H9 (cell line): ENCODE results near the gene MGP. TPM values are rescaled to one million over a fixed set of nuclear protein-coding genes. Genes with fewer than 3 reads are reported as not detected.

Experiments used
- DNase-seq: peaks from one replicate; pipeline ENCODE4 v3.0.0-alpha.2; 2017
- H2AFZ ChIP-seq: one replicate; pipeline ENCODE4 v1.6.1; 2013; ENCODE audit warnings: mild to moderate bottlenecking, low read length, control low read depth, moderate library complexity
- H2AK5ac ChIP-seq: 2 replicates; pipeline ENCODE4 v1.6.1; 2013; ENCODE audit warnings: low read length, control low read depth, mixed read lengths; ENCODE audit not compliant: insufficient read length
- H2BK120ac ChIP-seq: one replicate; pipeline ENCODE4 v1.6.1; 2013; ENCODE audit warnings: low read depth, mild to moderate bottlenecking, low read length, control low read depth, inconsistent platforms; ENCODE audit not compliant: poor library complexity, severe bottlenecking
- H2BK12ac ChIP-seq: 2 replicates; pipeline ENCODE4 v1.6.1; 2013; ENCODE audit warnings: low read length, control low read depth, mixed read lengths, low read depth; ENCODE audit not compliant: insufficient read length
- H2BK15ac ChIP-seq: 2 replicates; pipeline ENCODE4 v1.6.1; 2013; ENCODE audit warnings: low read depth, low read length, control low read depth
- H2BK20ac ChIP-seq: one replicate; pipeline ENCODE4 v1.6.1; 2013; ENCODE audit warnings: low read depth, mild to moderate bottlenecking, low read length, control low read depth, inconsistent platforms; ENCODE audit not compliant: poor library complexity, severe bottlenecking
- H2BK5ac ChIP-seq: 2 replicates; pipeline ENCODE4 v1.6.1; 2013; ENCODE audit warnings: low read length, control low read depth, mixed read lengths; ENCODE audit not compliant: insufficient read length
- H3K14ac ChIP-seq: 2 replicates; pipeline ENCODE4 v1.6.1; 2013; ENCODE audit warnings: low read length, control low read depth; ENCODE audit not compliant: insufficient read depth
- H3K18ac ChIP-seq: 2 replicates; pipeline ENCODE4 v1.6.1; 2013; ENCODE audit warnings: low read depth, mild to moderate bottlenecking, mixed read lengths, low read length, control low read depth; ENCODE audit not compliant: insufficient read length
- H3K23ac ChIP-seq: 2 replicates; pipeline ENCODE4 v1.6.1; 2013; ENCODE audit warnings: low read length, control low read depth, mixed read lengths, low read depth; ENCODE audit not compliant: insufficient read length
- H3K23me2 ChIP-seq: 2 replicates; pipeline ENCODE4 v1.6.1; 2013; ENCODE audit warnings: low read depth, mild to moderate bottlenecking, mixed read lengths, low read length, control low read depth; ENCODE audit not compliant: insufficient read length, poor library complexity, severe bottlenecking
- H3K27ac ChIP-seq: 2 replicates; pipeline ENCODE4 v1.5.1; 2013; ENCODE audit warnings: low read length, control low read depth, mixed read lengths, low read depth; ENCODE audit not compliant: insufficient read length
- H3K27me3 ChIP-seq: 2 replicates; pipeline ENCODE4 v1.6.1; 2013; ENCODE audit warnings: low read length, control low read depth, inconsistent platforms; ENCODE audit not compliant: insufficient read depth
- H3K4ac ChIP-seq: 2 replicates; pipeline ENCODE4 v1.6.1; 2013; ENCODE audit warnings: low read depth, mild to moderate bottlenecking, control low read depth, inconsistent platforms, low read length, moderate library complexity
- H3K4me1 ChIP-seq: 2 replicates; pipeline ENCODE4 v1.6.1; 2013; ENCODE audit warnings: low read length, control low read depth, inconsistent platforms; ENCODE audit not compliant: insufficient read depth
- H3K4me2 ChIP-seq: 2 replicates; pipeline ENCODE4 v1.6.1; 2013; ENCODE audit warnings: low read length, control low read depth, mixed read lengths; ENCODE audit not compliant: insufficient read length, insufficient read depth
- H3K56ac ChIP-seq: 2 replicates; pipeline ENCODE4 v1.6.1; 2013; ENCODE audit warnings: low read depth, mild to moderate bottlenecking, mixed read lengths, low read length, control low read depth; ENCODE audit not compliant: insufficient read length
- H3K79me1 ChIP-seq: 2 replicates; pipeline ENCODE4 v1.6.1; 2013; ENCODE audit warnings: low read depth, mild to moderate bottlenecking, moderate library complexity, low read length, control low read depth, inconsistent platforms; ENCODE audit not compliant: insufficient read depth, poor library complexity, severe bottlenecking
- H3K79me2 ChIP-seq: 2 replicates; pipeline ENCODE4 v1.6.1; 2013; ENCODE audit warnings: low read length, control low read depth, inconsistent platforms; ENCODE audit not compliant: insufficient read depth
- H3K9ac ChIP-seq: 2 replicates; pipeline ENCODE4 v1.6.1; 2013; ENCODE audit warnings: low read length, control low read depth, mixed read lengths; ENCODE audit not compliant: insufficient read length; ENCODE audit errors: extremely low read depth
- H3K9me3 ChIP-seq: one replicate; pipeline ENCODE4 v1.6.1; 2013; ENCODE audit warnings: low read depth, low read length, inconsistent platforms; ENCODE audit not compliant: control insufficient read depth
- H3T11ph ChIP-seq: one replicate; pipeline ENCODE4 v1.6.1; 2013; ENCODE audit warnings: mild to moderate bottlenecking, low read length, control low read depth, inconsistent platforms
- H4K20me1 ChIP-seq: one replicate; pipeline ENCODE4 v1.6.1; 2013; ENCODE audit not compliant: control insufficient read depth, insufficient read length, insufficient read depth
- H4K5ac ChIP-seq: 2 replicates; pipeline ENCODE4 v1.6.1; 2013; ENCODE audit warnings: low read depth, mild to moderate bottlenecking, mixed read lengths, low read length, control low read depth; ENCODE audit not compliant: insufficient read length
- H4K8ac ChIP-seq: replicated peaks from 2 replicates; pipeline ENCODE4 v1.6.1; 2013; ENCODE audit warnings: low read length, control low read depth, mixed read lengths, low read depth; ENCODE audit not compliant: insufficient read length
- H4K91ac ChIP-seq: 2 replicates; pipeline ENCODE4 v1.6.1; 2013; ENCODE audit warnings: low read depth, mild to moderate bottlenecking, moderate library complexity, mixed read lengths, low read length, control low read depth; ENCODE audit not compliant: insufficient read length
- H3K27ac Mint-ChIP-seq, 3 experiments: 2 replicates in 2 of 3; 3 replicates in 1 of 3; pipeline ENCODE4 v1.8.0; 2020 to 2021; ENCODE audit warnings: mixed read lengths in 3 of 3, mild to moderate bottlenecking in 1 of 3, moderate library complexity in 1 of 3
- H3K27me3 Mint-ChIP-seq: 2 replicates; pipeline ENCODE4 v1.8.0; 2021; ENCODE audit warnings: low read depth, mild to moderate bottlenecking, moderate library complexity, mixed read lengths
- H3K36me3 Mint-ChIP-seq, 3 experiments: 2 replicates in 2 of 3; 3 replicates in 1 of 3; pipeline ENCODE4 v1.8.0; 2020 to 2021; ENCODE audit warnings: low read depth in 3 of 3, mixed read lengths in 3 of 3; ENCODE audit not compliant: insufficient read depth in 1 of 3
- H3K4me1 Mint-ChIP-seq, 2 experiments: 2 replicates each; pipeline ENCODE4 v1.8.0; 2020; ENCODE audit warnings: mixed read lengths in 2 of 2
- H3K4me3 Mint-ChIP-seq, 2 experiments: 2 replicates in 1 of 2; 3 replicates in 1 of 2; pipeline ENCODE4 v1.8.0; 2020 to 2021; ENCODE audit warnings: mild to moderate bottlenecking in 2 of 2, mixed read lengths in 2 of 2, moderate library complexity in 1 of 2
- H3K9me3 Mint-ChIP-seq, 2 experiments: 2 replicates in 1 of 2; 3 replicates in 1 of 2; pipeline ENCODE4 v1.8.0; 2020; ENCODE audit warnings: mild to moderate bottlenecking in 2 of 2, mixed read lengths in 2 of 2, moderate library complexity in 1 of 2
- CTCF ChIP-seq: fragments of 200-600 bp; sonication (generic); conservative IDR thresholded peaks from 3 replicates; pipeline ENCODE4 v1.8.0; 2021; ENCODE audit warnings: antibody characterized with exemption, mild to moderate bottlenecking
- WGBS: extraction: QIAGEN DNeasy Blood & Tissue Kit; methylation state at CpG from one replicate; pipeline ENCODE4 v1.1.7; 2013; ENCODE audit warnings: missing lambda C conversion rate, low lambda C conversion rate, mixed read lengths; ENCODE audit not compliant: insufficient read length; ENCODE audit errors: extremely low coverage; 5-methylcytosine and 5-hydroxymethylcytosine counted together
- total RNA-seq: library from RNA; stranded (reverse); gene quantifications from 2 replicates; pipeline ENCODE4 v1.2.1, GENCODE V29; 2021

Gene MGP
- total RNA-seq, 1 experiment from 2014 or later, result not detected

DNA sequence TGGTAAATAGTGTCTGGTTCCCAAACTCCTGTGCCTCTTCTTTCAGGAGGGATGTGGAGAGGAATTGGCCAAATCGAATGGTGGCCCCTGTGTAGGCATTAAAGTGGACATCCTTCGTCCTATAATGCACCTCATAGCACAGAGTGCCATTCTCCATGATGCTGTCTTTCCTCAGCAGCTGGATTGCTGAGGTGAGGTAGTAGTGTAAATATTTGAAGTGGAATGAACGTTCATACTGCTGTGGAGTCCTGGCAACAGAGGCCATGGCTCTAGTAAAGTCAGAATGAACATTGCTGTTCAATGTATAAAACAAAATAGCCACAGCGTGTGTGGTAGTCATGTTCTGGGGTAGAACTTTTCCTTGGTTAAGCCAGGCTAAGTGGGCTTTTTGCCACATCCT is 45.0 kb downstream of the MGP start:
- no peak overlapping the region for H3K9ac ChIP-seq
- H3K4ac ChIP-seq, result no peak overlapping the region
- H3K27me3 Mint-ChIP-seq, result no peaks in the 10 kb centered on the region
- H3K27ac ChIP-seq, result no peak overlapping the region
- H3K9me3 Mint-ChIP-seq, result peaks cover 7 to 9% of the 10 kb centered on the region in 2 experiments
- H3K4me1 ChIP-seq, result no peaks in the 10 kb centered on the region
- no peak overlapping the region for H3K27ac Mint-ChIP-seq
- no peaks in the 10 kb centered on the region for H3K27me3 ChIP-seq
- H3K4me1 Mint-ChIP-seq, result peaks cover 7 to 8% of the 10 kb centered on the region in 2 experiments; a peak in 3 of 4 replicates
- no peak overlapping the region for H2BK20ac ChIP-seq
- H3K23me2 ChIP-seq, result no peaks in the 10 kb centered on the region
- no peaks in the 10 kb centered on the region for H4K20me1 ChIP-seq
- H2BK5ac ChIP-seq, result no peak overlapping the region
- no peak overlapping the region for H3T11ph ChIP-seq
- no peak for DNase-seq
- H3K4me3 Mint-ChIP-seq, result no peak overlapping the region
- no peak overlapping the region for H2AFZ ChIP-seq
- no peak overlapping the region for H4K8ac ChIP-seq
- H2BK120ac ChIP-seq, result no peak overlapping the region
- no peaks in the 10 kb centered on the region for H3K9me3 ChIP-seq
- peaks cover 0 to 10% (median 0%) of the 10 kb centered on the region in 3 experiments; a peak in 2 of 7 replicates for H3K36me3 Mint-ChIP-seq
- no peak overlapping the region for H3K14ac ChIP-seq
- no peak overlapping the region for H4K5ac ChIP-seq
- no peak overlapping the region for H3K23ac ChIP-seq
- no peaks in the 10 kb centered on the region for H3K79me2 ChIP-seq
- WGBS, result no CpG with 5 or more reads among the region's 4 CpGs
- H3K4me2 ChIP-seq, result no peak overlapping the region
- H2BK15ac ChIP-seq, result no peak overlapping the region
- H3K18ac ChIP-seq, result no peak overlapping the region
- no peak overlapping the region for H3K56ac ChIP-seq
- H3K79me1 ChIP-seq, result no peaks in the 10 kb centered on the region
- no peak for TF ChIP-seq CTCF
- H2BK12ac ChIP-seq, result no peak overlapping the region
- H2AK5ac ChIP-seq, result no peak overlapping the region
- H4K91ac ChIP-seq, result no peak overlapping the region
